Stromal cell of bone marrow (primary cell): ENCODE results near the gene TRPM3.

ENCODE experiments used
- DNase-seq: peaks from one replicate; pipeline ENCODE4 v3.0.0-alpha.2; 2012; ENCODE audit warnings: low read depth

The TRPM3 gene

GRCh38 chr9:70511858-70512257, 609.6 kb downstream of the TRPM3 start:
- DNase-seq, result no peak

DNA sequence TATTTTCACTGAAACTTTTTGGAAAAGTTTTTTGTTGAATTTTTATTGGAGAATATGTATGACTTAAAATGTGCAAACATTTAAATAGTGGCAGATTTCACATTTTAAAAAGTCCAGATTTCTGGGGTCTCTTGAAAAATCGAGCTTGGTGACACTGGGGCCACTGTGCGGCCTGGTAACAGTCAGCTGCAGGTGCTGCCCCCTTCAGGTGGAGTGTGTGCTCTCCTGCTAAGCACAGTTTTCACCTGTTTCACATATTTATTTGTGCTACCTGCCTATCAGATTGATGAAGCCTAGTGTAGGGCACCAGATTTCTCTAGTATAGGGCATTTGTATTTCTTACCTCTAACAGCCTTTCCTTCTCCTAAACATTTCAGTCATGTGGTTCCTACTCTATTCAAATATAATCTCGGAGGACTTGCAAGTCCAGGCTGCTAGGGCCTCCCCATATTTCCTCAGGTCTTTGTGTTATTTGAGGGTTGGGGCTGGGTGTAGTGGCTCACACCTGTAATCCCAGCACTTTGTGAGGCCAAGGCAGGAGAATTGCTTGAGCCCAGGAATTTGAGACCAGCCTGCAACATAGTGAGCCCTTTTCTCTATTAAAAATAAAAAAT, 611.2 kb downstream of the TRPM3 start:
- DNase-seq, result no peak

DNA sequence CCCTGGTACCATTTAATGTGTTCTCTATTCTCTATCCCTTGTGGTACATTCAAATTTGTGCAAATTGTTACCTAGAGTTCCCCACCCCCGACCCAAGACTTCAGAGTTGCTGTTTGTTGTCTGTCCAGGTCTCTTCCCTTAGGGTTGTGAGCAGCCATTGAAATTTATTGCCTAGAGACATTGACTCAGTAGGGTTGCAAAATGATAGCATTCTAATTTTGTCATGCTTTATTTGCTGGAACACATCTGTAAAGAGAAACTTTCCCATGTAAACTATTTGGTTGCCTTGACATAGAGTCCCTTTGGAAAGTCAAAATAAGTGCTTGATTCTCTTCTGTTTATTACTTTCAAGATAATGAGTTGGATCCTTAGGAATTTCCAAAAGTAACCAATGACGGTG, 615.3 kb downstream of the TRPM3 start:
- DNase-seq, result peak; percentile 27

GRCh38 chr9:70504834-70505233, 616.6 kb downstream of the TRPM3 start:
- DNase-seq, result no peak

DNA sequence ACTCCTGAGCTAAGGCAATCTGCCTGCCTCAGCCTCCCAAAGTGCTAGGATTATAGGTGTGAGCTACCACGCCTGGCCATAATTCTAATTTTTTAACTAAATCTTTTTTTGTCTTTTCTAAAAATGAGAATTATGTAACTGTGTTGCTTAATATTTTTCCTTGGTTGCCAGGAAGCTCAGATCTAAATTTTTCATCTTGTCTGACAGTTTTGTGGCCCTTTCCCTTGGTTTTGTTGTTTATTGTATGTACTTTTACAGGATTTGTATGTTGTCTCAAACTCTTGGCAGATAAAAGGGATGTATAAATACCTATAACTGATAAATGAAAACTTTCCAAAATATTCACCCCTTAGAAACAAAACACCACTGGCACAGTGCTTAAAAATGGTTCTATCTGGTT, 618.7 kb downstream of the TRPM3 start:
- DNase-seq, result no peak

DNA sequence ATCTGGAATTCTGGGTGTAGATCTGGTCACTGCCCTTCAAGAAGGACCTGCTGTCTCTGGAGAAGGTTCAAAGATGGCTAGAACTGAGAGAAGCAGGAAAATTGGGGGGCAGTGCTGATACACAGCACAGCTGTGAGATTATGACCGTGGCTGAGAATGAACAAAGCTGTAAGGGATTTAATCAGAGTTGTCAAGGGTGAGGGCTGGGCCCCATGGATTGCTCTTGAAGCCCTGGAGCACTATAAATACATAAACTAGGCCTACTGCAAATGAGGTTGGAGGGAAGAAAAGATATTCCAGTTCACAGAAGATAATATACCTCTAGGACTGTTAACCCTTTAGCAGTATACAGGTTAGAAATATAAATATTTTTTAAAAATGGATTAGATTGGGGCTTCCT, 620.6 kb downstream of the TRPM3 start:
- DNase-seq, result no peak

DNA sequence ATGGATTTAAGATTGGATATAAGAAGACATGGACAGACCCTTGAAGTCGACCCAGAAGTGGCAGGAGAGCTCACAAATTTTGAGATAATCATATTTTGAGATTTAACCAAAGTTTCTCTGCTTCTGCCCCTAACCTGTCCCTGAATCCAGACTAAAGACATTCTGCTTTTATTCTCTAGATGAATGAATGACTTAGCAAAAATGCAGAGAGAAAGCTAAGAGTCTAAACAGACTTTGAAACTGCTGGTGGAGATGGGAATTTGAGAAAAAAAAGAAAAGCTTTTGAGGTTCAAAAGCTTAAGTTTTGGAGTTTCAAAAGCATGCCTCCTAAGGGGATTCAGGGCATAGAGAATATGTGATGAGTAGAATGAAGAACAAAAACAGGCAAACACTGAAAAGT, 621.8 kb downstream of the TRPM3 start:
- DNase-seq, result no peak

DNA sequence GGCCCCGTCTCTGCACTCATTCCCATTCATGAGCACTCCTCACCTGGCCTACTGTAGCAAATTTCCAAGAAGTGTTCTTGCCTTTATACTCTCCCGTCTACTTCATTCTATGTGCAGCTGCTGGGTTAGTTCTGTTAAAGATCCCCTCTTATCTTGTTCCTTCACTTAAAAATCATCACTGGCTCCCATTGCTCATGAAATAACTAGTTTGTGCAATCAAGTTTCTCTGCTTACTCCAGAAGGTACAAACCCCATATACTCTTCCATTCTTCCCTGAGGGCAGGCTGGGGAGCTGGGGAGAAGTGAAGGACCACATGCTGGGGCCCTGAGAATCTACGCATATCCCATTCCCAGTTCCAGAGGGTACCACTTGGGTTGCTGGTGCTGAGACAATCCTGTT, 622.6 kb downstream of the TRPM3 start:
- DNase-seq, result no peak

DNA sequence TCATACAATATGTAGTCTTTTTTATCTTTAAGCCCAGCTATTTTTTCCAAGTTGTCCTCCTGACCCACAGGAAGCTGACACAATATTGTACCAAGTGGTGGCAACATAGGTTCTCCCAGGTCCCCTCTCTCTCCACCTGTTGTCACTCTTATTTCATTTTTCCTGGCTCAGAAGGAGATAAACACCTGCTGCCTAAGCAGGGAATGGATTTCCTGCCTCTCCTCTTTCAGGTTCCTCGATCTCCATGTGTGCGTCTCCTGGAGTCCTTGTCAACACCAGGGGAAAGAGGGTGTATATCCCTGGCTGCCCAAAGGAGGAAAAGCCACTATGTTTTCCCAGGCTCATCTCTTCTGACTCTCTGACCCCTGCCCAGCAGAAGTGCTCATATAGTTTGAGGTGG, 625.2 kb downstream of the TRPM3 start:
- DNase-seq, result no peak

DNA sequence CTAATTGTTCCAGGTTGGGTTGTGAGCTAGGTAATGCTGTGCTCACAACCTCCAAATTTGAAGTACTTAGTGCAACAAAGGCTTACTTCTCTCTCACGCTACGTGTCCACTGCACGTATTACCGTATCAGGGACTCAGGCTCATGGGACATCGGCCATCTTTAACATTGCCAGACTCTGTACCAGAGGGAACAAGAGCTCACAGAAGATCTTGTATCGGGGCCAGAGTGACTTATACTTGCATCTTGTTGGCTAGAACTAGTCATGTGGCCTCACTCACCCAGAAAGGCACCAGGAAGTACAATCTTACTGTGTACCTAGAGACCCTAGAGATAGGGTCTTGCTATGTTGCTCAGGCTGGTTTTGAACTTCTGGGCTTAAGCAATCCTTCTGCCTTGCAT, 625.9 kb downstream of the TRPM3 start:
- no peak for DNase-seq

DNA sequence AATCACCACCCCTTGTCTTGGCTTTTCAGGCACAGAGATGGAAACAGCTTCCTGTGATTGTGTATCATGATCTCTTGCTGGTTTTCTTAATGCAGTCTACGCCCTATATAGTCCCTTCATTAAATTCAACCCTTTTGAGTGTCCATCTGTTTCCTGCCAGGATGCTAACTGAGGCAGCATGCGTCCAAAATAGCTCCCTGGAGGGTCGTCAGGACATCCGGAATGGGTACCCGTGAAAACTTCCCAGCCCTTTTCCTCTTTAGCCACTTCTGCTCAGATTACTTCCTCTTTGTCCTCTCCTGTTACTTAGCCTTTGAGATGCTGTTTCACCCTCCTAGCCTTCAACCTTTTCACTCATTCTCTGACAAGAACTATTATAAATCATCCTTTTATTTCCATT, 627.2 kb downstream of the TRPM3 start:
- no peak for DNase-seq

- DNase-seq, result no peak
Observed at GRCh38 chr9:70493029-70493428, 628.4 kb downstream of the TRPM3 start.

DNA sequence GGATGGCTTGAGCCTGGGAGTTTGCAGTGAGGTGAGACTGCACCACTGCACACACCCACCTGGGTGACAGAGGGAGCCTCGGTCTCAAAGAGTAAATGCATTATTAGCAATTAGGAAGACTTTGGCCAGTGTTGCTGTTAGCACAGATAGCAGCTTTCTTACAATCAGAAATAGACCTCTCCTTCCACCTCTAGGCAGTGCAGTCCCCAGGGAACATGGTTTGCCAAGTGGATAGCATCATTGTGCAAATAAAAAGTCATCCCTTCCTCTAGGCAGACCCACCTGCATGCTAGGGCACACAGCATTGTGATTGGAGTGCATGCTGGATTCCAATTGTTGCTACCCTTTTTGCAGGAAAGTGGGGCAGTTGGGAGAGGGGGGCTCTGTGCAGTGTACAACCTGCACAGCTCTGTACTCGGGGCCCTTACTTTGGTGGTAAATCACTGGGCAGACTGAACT, 629.1 kb downstream of the TRPM3 start:
- no peak for DNase-seq

GRCh38 chr9:70491426-70492318, 629.7 kb downstream of the TRPM3 start:
- no peak for DNase-seq

- DNase-seq, result no peak
Observed at GRCh38 chr9:70490478-70490877, 630.9 kb downstream of the TRPM3 start.

DNA sequence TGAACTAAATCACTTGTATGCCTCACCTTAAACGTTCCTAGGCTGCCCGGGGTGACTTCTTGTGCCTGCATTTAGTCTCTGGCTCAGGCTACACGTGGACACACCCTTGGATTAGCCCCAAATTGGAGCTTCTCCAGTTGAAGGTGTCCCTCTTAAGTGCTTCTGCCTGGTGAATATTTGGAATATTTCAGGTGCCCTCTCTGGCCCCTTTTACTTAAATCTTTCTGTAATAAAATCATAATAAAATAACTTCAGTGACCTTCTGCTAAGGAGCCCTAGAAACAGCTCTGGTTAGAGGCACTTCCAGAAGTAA, 632.7 kb downstream of the TRPM3 start:
- DNase-seq, result no peak

GRCh38 chr9:70488098-70488792, 633.2 kb downstream of the TRPM3 start:
- DNase-seq, result no peak

DNA sequence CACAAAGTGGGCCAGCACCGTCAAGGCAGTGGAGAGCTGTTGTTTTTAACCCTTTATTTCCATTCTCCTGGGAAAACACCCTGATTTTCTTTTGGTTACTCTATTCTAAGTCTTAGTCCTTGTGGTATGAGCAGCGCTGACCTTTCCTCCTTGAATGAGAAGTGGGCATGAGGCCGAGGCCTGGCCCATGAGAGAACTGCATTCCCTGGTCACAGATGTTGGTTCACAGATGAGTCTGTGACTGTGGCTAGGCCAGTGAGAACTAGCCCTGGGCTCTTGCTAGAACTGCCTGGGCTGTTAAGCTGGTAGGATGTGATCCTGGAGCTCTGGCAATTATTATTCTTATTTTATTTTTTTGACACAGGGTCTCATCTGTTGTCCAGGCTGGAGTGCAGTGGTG, 635.3 kb downstream of the TRPM3 start:
- no peak for DNase-seq

- DNase-seq, result no peak
Observed at GRCh38 chr9:70485273-70485858, 636.1 kb downstream of the TRPM3 start.

DNA sequence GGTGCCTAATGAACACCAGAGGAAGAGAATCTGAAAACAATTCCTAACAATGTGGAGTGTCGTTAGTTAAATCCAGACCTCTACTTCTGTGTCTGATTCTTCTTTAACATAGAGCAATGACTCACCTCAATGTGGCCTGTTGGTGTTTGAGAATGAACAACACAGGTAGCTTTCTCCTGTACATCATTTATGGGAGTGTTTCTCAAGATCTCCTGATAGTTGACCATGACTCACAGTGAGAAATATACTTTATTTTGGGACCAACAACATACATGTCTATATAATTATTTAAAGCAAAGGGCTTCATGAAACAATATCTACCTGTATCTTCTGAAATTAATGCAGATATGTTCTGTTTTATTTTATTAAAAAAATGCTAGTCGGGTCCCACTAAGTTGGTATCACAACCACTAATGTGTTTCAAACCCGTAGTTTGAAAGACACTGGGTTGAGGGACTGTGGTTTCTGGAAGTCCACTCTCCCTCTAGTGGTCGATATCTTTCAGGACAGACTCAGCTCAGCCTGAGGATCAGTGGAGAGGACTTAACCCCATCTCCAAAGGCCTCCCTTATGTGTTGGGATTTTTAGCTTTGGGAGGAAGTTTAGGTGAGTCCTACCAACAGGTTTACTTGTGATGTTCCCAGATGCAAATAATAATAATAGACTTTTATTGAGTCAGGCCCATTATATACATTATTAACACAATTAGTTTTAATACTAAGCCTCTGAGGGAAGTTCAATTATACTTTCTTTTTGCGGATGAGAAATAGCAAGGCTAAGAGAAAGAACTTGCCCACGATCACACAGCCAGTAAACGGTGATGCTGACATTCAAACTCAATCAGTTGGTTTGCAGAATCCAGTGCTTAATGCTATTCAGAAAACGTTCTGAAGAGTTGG, 636.9 kb downstream of the TRPM3 start:
- DNase-seq, result peak; percentile 73

- no peak for DNase-seq
Observed at GRCh38 chr9:70481471-70481870, 640.0 kb downstream of the TRPM3 start.
